Measurements from ENCODE around the gene TMEM51. TPM values are rescaled to one million over a fixed set of nuclear protein-coding genes. Genes with fewer than 3 reads are reported as not detected.

TMEM51 gene
- total RNA-seq, 2 experiments from 2014 or later = 0.14 to 0.15 TPM

DNA sequence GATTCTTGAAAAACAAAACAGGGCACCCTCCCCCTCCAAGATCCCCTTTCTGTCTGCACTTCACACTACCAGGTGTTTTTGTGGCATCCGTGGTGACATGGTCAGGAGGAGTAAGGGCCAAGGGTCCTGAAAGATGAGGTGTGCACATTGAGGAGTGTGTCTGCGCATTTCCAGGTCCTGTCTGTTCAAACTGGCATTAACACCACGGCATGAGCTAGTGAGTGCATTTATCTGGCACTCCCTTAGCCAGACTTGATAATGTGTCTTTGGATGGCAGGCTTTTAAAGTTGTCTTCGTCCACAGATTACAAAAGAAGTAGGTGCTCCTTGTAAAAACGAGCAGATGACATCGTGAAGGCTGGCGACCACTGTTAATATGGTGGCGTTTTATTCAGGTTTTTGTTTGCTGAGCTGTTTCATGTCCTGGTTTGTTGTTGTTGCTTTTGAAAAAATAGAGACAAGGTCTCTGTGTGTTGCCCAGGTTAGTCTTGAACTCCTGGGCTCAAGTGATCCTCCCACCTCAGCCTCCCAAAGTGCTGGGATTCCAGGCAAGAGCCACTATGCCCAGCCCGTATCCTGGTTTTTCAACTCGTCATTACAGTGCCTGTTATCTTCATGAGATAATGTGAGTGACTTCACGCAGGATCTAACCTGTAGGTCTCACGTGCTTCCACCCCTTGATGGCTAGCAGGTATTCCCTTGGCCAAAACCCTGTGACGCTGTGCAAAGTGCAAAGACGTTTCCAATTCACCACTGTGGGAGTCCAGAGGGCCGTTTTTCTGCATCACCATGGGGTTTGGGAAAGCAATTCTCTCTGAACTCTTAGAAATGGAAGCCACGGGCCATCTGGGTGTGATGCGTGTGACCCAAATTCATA lies 4.2 kb downstream of the TMEM51 start:
- peaks cover 10% of the 10 kb centered on the region for H3K27me3 Mint-ChIP-seq (ENCODE audit: low read depth)

DNA sequence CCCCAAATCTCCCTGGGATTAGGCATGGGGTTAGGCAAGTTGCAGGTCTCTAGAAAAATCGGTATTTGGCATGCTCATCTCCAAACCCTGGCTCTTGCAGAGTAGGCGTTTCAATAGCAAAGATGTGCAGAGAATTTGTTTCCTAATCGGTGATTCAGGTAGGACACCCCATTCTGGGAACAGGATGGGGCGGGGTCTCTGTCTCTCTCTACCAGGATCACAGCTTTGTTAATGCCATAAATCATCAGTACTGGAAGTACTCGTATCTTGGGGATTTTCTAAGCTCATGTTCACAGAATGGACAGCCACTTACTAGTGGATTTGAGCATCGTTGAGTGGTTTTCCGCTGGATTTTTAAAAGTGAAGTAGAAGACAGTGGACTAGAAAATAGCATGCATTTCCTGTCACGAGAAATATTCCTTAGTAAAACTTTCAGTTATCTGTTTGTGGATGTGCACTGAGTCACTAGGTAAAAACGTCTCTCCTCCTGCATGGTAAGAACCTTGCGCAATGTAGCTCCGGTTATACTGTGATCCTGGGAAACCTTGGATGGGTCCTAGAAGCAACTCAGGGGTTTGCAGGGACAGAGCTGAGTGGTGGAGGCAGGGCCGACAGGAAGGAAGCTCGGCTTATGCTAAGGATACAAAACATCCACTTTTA lies 5.1 kb downstream of the TMEM51 start:
- CTCF ChIA-PET = no interaction called here
- intact Hi-C loops (cut with micrococcal nuclease) = no loop called here
- H3K27me3 Mint-ChIP-seq (ENCODE audit: low read depth) = peaks cover 6% of the 10 kb centered on the region
- no peaks in the 10 kb centered on the region for H3K36me3 Mint-ChIP-seq (ENCODE audit: low read depth)
- no peak overlapping the region for H3K4me3 Mint-ChIP-seq
- no peak for DNase-seq
- H3K9me3 Mint-ChIP-seq = no peaks in the 10 kb centered on the region
- H3K4me1 Mint-ChIP-seq (ENCODE audit: low read depth) = peaks cover 26% of the 10 kb centered on the region
- no peak overlapping the region for H3K27ac Mint-ChIP-seq

More for the DNA sequence above, 4.2 kb downstream of the TMEM51 start:
- Mint-ChIP-seq H3K4me3 (no peak overlapping the region), H3K36me3 (ENCODE audit: low read depth) (no peaks in the 10 kb centered on the region), H3K4me1 (ENCODE audit: low read depth) (peaks cover 30% of the 10 kb centered on the region), H3K27ac (no peak overlapping the region), H3K9me3 (no peaks in the 10 kb centered on the region)
- DNase-seq = no peak
- CTCF ChIA-PET = interaction anchor here (0.7 to 2.2 kb wide), 4 partner anchors 29 to 114 kb away, joined by 3 to 8 read pairs (median 3); no protein-coding TSS in a partner anchor
- intact Hi-C loops (cut with micrococcal nuclease) = no loop called here

DNA sequence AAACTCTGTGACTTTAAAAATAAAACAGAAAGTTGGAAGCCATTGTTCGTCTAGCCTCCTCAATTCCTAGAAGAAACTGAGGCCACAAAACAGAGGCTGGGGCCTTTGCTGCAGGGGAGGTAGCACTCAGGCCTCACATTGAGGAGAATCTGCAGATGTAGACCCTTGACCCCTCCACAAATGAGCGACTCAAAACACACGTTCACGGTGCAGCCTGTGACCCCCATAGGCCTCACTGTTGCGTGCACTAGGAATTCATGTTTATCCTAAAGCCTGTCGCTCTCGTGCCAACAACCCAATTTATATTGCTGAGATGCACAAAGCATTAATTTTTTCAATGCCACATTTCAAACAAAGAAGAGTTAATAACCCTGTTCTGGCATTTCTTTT lies 5.6 kb downstream of the TMEM51 start:
- Mint-ChIP-seq H3K9me3 (no peaks in the 10 kb centered on the region), H3K4me3 (no peak overlapping the region), H3K27me3 (ENCODE audit: low read depth) (peaks cover 6% of the 10 kb centered on the region), H3K4me1 (ENCODE audit: low read depth) (peaks cover 25% of the 10 kb centered on the region), H3K27ac (no peak overlapping the region), H3K36me3 (ENCODE audit: low read depth) (no peaks in the 10 kb centered on the region)
- CTCF ChIA-PET = no interaction called here
- no peak for DNase-seq
- intact Hi-C loops (cut with micrococcal nuclease) = no loop called here

DNA sequence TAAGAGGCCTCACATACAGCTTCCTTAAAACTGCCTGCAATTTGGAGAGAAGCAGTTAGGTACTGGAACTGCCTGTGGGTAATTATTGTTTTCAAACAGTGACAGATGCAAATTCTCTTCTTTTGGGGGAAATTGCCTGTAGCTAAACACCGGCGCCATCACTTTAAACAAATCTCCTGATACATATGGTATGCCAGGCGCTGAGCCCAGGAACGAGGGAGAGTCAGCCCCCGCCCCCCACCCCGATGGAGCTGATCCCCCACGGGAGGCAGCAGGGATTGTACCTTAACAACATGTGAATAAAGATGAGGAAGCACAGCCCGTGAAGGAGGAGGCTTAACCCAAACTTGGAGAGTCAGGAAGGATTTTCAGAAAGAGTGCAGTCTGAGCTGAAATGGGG lies 7.1 kb downstream of the TMEM51 start:
- Mint-ChIP-seq H3K4me1 (ENCODE audit: low read depth) (peaks cover 16% of the 10 kb centered on the region), H3K4me3 (no peak overlapping the region), H3K27ac (no peak overlapping the region), H3K9me3 (no peaks in the 10 kb centered on the region), H3K36me3 (ENCODE audit: low read depth) (no peaks in the 10 kb centered on the region), H3K27me3 (ENCODE audit: low read depth) (peaks cover 3% of the 10 kb centered on the region)
- CTCF ChIA-PET = interaction anchor here (0.5 to 1.7 kb wide), 3 partner anchors 9 to 1738 kb away, joined by 3 to 4 read pairs (median 3); no protein-coding TSS in a partner anchor
- intact Hi-C loops (cut with micrococcal nuclease) = no loop called here
- DNase-seq = no peak

DNA sequence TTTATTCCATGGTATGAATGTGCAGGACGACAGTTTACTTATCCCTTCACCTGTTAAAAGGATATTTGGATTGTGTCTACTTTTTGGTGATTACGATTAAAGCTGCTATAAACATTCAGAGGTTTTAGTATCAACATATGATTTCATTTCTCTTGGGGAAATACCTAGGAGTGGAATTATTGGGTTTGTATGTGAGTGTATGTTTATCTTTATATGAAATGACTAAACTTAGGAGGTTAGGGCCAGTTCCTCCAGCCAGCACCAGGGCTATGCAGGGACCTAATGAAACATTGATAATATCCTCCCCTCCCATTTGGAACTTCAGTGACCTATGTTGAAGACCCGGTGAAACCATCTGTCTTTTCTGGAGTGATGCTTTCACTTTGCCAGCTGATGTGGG lies 13.8 kb downstream of the TMEM51 start:
- Mint-ChIP-seq H3K4me3 (no peak overlapping the region), H3K9me3 (no peaks in the 10 kb centered on the region), H3K36me3 (ENCODE audit: low read depth) (no peaks in the 10 kb centered on the region), H3K4me1 (ENCODE audit: low read depth) (no peaks in the 10 kb centered on the region), H3K27me3 (ENCODE audit: low read depth) (peaks cover 11% of the 10 kb centered on the region), H3K27ac (no peak overlapping the region)
- DNase-seq = no peak
- intact Hi-C loops (cut with micrococcal nuclease) = no loop called here
- CTCF ChIA-PET = no interaction called here

DNA sequence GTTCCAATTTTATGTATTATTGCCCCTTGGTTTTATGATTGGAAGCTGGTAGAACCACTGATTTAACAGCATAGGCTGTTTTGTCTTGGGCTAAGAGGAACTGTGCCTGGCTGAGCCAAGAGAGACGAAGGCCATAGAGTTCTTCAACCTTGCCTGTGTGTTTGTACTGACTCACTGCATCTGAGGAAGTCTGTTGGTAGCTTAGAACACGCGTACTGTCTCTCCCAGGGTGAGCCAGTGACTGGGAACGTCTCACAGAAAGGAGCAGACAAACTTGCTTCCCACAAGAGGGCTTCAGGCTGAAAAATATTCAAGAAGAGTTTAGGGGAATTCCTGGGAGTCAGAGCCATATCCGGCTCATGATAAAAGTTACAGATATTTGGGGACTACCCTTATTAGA lies 14.9 kb downstream of the TMEM51 start:
- no peak for DNase-seq
- Mint-ChIP-seq H3K27ac (no peak overlapping the region), H3K4me1 (ENCODE audit: low read depth) (no peaks in the 10 kb centered on the region), H3K36me3 (ENCODE audit: low read depth) (no peaks in the 10 kb centered on the region), H3K4me3 (no peak overlapping the region), H3K9me3 (no peaks in the 10 kb centered on the region), H3K27me3 (ENCODE audit: low read depth) (peaks cover 11% of the 10 kb centered on the region)
- intact Hi-C loops (cut with micrococcal nuclease) = no loop called here
- CTCF ChIA-PET = interaction anchor here (0.6 to 1.1 kb wide), 3 partner anchors 21 to 103 kb away, joined by 3 read pairs; no protein-coding TSS in a partner anchor

DNA sequence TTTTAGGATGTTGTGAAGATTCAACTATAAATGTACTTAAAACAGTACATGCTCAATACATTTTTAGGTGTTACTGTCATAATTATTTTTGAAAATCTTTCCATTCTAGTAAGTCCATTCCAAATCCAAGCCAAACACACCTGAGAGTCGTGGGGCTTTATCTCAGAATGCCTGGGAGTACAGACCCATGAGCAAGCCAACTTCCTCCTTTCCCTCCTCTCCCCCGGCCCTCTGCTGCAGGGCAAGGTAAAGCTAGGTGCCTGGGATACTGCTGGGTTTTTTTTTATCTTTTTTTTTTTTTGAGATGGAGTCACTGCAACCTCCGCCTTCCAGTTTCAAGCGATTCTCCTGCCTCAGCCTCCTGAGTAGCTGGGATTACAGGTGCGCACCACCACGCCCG lies 16.5 kb downstream of the TMEM51 start:
- Mint-ChIP-seq H3K27ac (no peak overlapping the region), H3K4me3 (no peak overlapping the region), H3K4me1 (ENCODE audit: low read depth) (peaks cover 13% of the 10 kb centered on the region), H3K27me3 (ENCODE audit: low read depth) (peaks cover 8% of the 10 kb centered on the region), H3K9me3 (no peaks in the 10 kb centered on the region), H3K36me3 (ENCODE audit: low read depth) (no peaks in the 10 kb centered on the region)
- no peak for DNase-seq
- intact Hi-C loops (cut with micrococcal nuclease) = no loop called here
- CTCF ChIA-PET = no interaction called here

DNA sequence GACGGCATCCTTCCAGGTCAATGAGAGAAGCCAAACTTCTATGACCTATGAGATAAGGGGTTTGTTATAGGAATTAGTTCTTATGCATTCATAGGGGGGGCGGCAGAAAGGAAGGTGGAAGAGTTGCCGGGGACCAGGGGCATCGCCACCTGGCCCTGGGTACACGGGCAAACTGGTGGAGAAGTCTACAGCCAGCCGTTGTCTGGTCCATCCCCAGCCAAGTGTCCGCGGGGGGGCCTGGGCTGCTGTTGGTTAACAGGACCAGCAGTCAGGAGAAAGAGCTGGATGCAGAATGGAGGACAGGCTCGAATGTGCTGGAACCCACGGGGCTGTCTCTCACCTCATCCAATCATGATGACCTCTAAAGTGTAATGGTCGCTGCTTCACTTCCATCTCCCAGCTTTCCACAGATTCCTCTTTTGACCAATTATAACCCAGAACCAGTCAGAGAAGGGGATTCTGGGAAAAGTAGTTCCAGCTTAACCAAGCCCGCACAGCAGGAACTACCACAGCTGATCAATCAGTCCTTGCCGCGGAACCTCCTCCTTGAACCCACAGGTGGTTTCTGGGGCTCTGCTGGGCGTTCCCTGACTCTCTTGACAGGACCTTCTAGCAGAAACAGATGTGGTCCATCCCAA lies 17.8 kb downstream of the TMEM51 start:
- Mint-ChIP-seq H3K4me1 (ENCODE audit: low read depth) (peaks cover 19% of the 10 kb centered on the region), H3K27ac (no peak overlapping the region), H3K9me3 (peaks cover 3% of the 10 kb centered on the region), H3K4me3 (no peak overlapping the region), H3K27me3 (ENCODE audit: low read depth) (peaks cover 11% of the 10 kb centered on the region), H3K36me3 (ENCODE audit: low read depth) (no peaks in the 10 kb centered on the region)
- DNase-seq = no peak
- intact Hi-C loops (cut with micrococcal nuclease) = no loop called here
- CTCF ChIA-PET = no interaction called here

DNA sequence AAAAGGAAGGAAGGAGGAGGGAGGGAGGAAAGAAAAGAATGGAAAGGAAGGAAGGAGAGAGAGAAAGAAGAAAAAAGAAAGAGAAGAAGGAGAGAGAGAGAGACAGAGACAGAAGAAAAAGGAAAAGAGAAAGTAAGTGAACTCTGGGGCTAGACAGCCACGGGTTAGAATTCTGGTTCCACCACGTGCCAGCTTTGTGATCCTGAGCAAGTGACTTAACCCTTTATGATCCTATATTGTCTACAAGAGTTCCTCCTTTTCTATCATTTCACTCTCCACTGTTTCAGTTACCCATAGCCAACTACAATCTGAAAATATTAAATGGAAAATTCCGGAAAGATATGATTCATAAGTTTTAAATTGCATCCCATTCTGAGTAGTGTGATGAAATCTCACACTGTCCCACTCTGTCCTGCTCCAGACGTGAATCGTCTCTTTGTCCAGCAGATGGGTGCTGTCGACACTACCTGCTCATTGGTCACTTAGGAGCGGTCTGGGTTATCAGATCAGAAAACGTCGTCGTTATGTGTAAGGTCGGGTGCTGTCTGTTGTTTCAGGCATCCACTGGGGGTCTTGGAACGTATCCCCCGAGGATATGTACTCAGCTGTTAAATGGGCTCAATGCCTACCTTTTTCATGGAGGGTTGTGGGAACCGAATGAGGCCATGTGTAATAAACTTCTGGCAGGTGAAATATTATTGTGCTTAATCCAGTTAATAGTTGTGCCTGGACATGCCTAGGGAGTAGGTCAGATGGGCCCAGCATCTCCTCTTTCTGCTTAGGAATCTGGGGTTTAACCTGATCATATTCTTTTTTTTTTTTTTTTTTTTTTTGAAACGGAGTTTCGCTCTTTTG lies 19.1 kb downstream of the TMEM51 start:
- peaks cover 3% of the 10 kb centered on the region for H3K9me3 Mint-ChIP-seq
- DNase-seq = no peak
- CTCF ChIA-PET = interaction anchor here (0.7 kb wide), 1 partner anchor 108 kb away, joined by 3 read pairs; no protein-coding TSS in a partner anchor
- intact Hi-C loops (cut with micrococcal nuclease) = no loop called here
- H3K27ac Mint-ChIP-seq = no peak overlapping the region
- H3K27me3 Mint-ChIP-seq (ENCODE audit: low read depth) = peaks cover 12% of the 10 kb centered on the region
- H3K36me3 Mint-ChIP-seq (ENCODE audit: low read depth) = no peaks in the 10 kb centered on the region
- peaks cover 19% of the 10 kb centered on the region for H3K4me1 Mint-ChIP-seq (ENCODE audit: low read depth)
- no peak overlapping the region for H3K4me3 Mint-ChIP-seq

DNA sequence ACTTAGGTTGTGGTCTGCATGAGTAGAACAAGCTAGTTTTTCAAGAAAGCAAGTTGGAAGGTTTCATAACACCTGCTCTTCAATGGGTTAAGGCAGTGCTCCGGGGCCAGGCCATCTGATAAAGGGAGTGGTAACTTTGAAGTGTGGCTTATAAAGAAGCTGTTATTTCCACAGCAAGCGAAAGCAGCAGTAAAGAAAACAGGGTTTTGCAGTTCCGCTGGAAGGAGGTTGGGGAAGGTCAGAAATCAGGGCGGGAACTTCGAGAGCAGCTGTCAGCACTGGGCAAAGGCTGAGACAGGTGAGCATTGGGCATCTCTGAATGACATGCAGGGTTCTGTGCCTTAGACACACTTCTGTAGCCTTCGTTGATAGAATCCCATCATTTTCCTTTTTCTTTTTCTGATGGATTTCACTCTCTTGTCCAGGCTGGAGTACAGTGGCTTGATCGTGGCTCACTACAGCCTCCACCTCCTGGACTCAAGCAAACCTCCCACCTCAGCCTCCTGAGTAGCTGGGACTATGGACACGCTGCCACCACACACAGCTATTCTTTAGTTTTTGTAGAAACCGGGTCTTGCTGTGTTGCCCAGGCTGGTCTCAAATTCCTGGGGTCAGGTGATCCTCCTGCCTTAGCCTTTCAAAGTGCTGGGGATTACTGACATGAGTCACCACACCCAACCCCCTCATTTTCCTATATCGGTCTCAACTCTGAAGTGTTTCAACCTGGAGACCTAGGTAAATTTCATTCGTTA lies 20.5 kb downstream of the TMEM51 start:
- Mint-ChIP-seq H3K4me1 (ENCODE audit: low read depth) (peaks cover 19% of the 10 kb centered on the region), H3K36me3 (ENCODE audit: low read depth) (no peaks in the 10 kb centered on the region), H3K9me3 (peaks cover 3% of the 10 kb centered on the region), H3K4me3 (no peak overlapping the region), H3K27me3 (ENCODE audit: low read depth) (peaks cover 9% of the 10 kb centered on the region), H3K27ac (no peak overlapping the region)
- no peak for DNase-seq
- intact Hi-C loops (cut with micrococcal nuclease) = no loop called here
- CTCF ChIA-PET = interaction anchor here (0.5 to 0.7 kb wide), 3 partner anchors 10 to 49 kb away, joined by 3 to 5 read pairs (median 3); no protein-coding TSS in a partner anchor

DNA sequence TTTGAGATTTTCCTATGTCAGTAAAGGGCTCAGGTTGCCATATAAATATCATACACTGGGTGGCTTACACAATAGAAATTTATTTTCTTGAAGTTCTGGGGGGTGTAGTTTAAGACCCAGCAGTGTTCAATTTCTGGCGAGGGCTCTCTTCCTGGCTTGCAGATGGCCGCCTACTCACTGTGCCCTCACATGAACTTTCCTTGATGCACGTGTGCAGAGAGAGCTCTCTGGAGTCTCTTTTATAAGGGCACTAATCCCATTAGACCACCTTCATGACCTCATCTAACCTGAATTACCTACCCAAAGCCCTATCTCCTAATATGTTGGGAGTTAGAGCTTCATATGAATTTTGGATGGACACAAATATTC lies 21.1 kb downstream of the TMEM51 start:
- intact Hi-C loops (cut with micrococcal nuclease) = no loop called here
- Mint-ChIP-seq H3K27ac (no peak overlapping the region), H3K27me3 (ENCODE audit: low read depth) (peaks cover 7% of the 10 kb centered on the region), H3K9me3 (peaks cover 3% of the 10 kb centered on the region), H3K4me1 (ENCODE audit: low read depth) (peaks cover 19% of the 10 kb centered on the region), H3K36me3 (ENCODE audit: low read depth) (no peaks in the 10 kb centered on the region), H3K4me3 (no peak overlapping the region)
- CTCF ChIA-PET = no interaction called here
- DNase-seq = no peak
